Stimulated activated CD8-positive, alpha-beta memory T cell treated with anti-CD3 and anti-CD28 coated beads, Interleukin-4, amount 100 ng/mL, for 4 hours (primary cell): ENCODE results near the gene TMPRSS6.

ENCODE experiments used
- DNase-seq, 2 donors: peaks; one replicate each; pipeline ENCODE4 v3.0.0-alpha.2; 2020; ENCODE audit warnings: low read depth in 2 of 2, low spot score in 1 of 2

The TMPRSS6 gene

DNA sequence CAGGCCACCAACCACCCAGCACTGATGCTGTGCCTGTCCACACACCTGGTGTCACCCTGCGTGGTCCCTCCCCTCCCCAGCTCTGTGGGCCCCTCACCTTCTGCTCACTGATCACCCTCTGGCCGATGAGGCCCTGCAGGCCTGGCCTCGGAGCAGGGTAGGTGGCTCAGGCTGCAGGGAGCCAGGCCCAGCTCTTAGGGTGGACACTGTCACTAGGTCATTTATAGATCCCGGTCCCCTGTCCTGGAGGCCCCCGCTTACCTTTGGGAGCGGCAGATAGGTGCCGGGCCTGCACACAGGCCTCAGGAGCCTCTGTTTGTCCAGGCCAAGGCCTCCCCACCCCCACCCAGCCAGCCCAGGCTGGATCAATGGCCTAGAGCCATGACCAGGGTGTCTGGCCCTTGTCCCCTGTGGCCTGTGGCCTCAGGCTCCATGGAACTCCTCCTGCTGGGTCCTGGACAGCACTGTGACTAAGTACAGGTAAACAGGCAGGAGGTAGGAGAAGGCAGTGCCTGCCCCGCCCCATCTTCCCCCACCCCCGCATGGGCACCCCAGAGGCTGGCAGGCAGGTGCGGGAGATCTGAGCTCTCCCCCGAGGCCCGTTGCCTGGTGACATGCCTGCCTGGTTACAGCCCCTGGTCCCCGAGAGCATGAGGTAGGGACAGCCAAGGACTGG lies at the start of gene TMPRSS6:
TMPRSS6 (minus strand) TSS at position 472 of the 676 bp plus-strand sequence. CDS start 6,296 bp downstream, outside the sequence.
- DNase-seq: no peak

DNA sequence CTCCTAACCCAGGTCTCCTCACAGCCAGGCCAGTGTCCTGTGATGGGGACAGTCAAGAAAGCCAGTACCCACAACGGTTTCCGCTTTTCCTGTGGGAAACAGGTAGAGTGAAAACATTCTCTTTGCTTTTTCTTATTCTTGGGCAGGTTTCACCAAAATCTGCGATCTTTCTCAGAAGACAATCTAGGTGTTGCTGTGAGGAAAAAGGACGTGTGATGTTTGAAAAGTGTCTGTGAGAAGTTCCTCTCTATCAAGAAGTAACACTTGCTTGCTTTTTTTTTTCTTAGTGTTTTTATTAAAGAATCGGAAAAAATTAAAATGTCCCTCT lies 49.4 kb upstream of the TMPRSS6 start:
- DNase-seq: no peak

DNA sequence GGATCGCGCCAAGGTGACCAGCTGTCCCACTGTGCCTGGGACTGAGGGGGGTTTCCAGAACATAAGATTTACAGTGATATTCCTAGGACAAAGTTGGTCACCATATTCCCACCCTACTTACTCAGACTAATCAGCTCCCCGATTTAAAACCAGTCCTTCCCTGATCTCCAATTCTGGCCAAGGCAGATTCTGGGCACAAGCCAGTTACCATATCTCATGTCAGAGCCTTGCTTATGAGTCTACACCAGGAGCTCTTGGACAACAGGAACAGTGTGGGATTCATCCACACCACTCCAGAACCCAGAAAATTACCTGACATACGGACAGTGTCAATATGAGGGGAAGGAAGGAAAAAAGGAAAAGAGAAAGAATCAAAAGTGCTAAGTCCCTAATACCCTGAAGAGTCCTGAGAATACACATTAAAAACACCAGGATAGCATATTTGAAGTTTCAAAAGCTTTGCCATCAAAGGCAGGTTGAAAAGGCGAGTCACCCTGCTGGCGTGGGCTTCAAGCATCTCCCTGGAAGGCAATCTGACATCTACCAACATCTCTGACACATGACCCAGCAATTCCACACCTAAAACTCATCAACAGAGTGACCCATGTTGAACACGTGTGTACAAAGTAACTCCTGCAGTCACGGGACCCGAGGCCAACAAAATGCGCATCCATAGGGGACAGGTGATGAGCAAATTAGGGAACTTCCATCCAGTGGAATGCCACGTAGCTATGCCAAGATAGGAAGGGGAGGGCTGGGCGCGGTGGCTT lies 48.2 kb upstream of the TMPRSS6 start:
- DNase-seq: no peak

DNA sequence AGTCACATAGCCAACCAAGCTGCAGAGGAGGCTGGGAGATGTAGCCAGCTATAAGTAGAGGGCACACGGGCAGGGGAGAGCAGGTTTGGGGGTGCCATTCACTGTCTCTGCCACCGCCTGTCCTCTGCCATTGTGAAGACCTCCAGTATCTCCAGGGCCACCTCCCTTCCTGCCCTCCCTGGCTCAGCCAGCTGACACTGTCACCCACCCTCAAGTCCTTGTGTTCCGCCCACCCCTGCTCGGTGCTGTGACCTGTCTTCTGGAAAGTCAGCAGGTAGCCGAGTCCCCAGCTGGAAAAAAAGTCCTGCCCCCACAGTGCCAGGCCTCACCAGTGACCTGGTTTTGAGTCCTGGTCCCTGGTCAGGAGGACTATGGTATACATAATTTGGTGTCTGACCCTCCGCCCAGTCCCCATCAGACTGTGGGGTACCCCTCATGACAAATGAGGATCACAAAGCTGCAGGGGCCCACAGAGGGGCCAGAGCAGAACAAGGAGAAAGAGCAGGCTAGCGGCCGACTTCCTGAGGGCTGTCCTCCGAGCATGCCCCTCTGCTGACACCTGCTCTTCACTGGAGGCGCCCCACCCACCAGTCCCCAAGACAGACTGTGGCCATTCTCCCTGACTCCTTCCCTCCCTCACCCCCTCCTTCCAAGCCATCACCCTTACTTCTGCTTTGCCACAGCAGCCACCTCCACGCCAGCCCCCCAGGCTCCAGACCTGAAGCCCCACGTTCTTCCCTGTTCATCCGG lies 47.3 kb upstream of the TMPRSS6 start:
- DNase-seq: no peak

DNA sequence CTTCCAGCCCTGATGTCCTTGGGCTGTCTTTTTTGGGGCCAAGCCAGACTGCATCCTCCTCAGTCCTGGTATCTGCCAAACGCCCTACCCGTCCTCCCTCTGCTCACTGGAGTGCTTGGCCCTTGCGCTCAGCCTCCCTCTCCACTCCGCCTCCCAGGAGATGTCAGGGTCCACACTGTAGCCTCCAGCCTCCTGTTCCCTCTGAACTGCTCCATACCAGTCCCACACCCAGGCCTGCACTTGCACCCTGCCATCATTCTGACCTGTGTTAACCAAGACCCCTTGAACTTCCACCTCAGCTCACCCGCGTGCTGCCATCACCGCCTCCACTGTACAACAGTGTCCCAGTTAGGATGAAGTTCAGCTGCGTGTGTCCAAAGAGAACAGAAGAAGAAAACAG lies 46.5 kb upstream of the TMPRSS6 start:
- no peak for DNase-seq

DNA sequence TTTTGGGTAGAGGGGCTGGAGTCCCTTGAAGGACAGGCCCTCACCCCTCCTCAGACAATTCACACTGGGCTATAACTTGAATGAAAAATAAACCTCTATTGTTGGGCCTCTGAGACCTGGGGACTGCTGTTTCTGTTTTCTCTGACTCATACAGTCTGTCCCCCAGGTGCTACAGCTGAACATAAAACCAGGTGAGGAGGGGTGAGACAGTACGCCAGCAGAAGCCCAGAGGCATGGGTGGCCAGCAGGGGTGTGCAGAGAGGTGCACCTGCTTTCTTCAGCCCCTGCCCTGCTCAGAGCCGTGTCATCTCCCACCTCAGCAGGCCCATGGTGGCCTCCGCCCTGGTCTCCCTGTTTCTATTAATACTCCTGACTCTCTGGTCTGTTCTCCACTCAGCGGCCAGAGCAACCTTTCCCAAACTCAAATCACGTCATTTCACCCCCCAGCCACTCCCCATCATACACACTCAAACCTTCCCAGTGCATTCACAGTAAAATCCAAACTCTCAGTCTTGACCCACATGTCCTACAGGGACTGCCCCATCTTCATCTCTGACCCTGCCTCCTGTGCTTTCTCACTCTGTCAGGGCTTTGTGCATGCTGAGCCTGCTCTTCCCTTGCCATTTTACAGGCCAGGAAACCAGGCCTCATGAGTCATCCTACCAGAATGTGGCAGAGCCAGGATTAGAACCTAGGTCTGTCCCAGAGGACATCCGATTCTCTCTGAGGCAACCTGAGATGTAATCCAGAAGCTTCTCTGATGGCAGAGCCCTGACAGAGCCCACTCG lies 45.6 kb upstream of the TMPRSS6 start:
- no peak for DNase-seq

DNA sequence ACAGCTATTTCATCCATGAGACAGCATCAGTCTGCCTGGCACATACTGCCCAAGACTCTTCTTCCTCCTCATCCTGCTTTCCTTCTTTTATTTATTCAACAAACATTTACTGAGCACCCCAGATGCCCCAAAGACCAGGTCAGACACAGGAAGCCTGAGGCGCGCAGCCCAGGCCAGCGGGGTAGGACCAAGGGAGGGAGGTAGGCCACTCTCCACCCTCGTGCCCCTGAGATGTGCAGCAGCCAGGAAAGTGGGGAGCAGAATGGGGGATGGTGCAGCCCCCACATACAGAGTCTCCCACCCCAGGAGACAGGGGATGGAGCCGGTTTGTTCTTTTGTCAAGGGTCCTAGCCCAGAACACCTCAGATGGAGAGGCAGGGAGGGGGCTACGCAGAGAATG lies 44.4 kb upstream of the TMPRSS6 start:
- no peak for DNase-seq

DNA sequence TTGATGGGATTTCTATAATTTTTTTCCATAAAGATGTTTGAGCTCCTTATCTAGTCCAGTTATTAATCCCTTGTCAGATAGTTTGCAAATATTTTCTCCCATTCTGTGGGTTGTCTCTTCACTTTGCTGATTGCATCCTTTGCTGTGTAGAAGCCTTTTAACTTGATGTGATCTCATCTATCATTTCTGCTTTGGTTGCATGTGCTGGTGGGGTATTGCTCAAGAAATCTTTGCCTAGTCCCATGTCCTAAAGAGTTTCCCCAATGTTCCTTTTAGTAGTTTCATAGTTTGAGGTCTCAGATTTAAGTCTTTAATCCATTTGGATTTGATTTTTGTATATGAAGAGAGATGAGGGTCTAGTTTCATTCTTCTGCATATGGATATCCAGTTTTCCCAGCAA lies 41.9 kb upstream of the TMPRSS6 start:
- DNase-seq: no peak

DNA sequence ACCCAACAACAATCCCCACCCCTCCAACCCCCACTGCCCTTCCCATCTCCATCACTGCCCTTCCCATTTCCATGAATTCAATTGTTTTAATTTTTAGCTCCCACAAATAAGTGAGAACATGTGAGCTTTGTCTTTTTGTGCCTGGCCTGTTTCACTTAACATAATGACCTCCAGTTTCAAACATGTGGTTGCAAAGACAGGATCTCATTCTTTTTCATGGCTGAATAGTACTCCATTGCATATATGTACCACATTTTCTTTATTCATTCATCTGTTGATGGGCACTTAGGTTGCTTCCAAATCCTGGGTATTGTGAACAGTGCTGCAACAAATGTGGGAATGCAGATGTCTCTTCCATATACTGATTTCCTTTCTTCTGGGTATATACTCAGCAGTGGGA lies 41.2 kb upstream of the TMPRSS6 start:
- DNase-seq: no peak

DNA sequence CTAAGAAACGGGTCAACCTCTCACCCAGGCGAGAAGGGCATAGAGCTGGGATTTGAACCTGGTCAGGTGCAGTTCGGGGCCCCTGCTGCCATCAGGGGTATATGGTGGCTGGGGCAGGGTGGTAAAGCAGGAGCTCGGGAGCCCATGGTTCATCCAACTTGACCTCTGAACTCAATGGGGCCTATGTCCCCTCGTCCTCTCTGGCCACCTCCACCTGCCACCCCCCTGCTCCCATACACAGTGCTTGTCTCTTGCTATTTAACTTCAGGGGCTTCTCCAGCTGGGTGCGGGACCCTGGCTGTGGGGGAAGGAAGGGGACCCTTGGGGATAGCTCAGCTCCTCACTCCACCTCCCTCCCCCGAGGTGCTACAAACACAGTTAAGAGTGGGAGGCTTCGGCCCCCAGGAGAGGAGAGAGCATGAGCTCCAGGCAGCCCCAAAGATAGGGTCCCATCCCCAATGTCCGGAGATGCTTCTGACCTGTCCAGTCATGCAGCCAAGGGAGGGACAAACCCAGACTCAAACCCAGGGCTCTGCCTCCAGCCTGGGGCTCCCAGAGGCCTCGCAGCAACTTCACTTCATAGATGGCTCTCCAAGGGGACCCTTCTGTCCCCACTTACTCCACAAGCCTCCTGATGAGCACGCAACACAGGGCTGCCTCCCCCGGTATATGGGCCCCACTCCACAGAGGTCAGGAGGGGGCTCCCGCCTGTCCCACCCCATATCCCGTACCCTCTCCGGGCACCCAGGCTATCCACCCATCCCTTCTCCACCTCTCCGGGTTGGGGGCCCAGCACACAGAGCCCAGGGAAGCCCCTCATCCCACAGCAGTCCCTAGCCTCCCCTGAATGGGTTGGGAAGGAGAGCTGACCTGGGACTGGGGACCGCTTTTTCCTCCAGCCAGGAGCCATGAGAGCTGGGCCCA lies 39.5 kb upstream of the TMPRSS6 start:
- no peak for DNase-seq

DNA sequence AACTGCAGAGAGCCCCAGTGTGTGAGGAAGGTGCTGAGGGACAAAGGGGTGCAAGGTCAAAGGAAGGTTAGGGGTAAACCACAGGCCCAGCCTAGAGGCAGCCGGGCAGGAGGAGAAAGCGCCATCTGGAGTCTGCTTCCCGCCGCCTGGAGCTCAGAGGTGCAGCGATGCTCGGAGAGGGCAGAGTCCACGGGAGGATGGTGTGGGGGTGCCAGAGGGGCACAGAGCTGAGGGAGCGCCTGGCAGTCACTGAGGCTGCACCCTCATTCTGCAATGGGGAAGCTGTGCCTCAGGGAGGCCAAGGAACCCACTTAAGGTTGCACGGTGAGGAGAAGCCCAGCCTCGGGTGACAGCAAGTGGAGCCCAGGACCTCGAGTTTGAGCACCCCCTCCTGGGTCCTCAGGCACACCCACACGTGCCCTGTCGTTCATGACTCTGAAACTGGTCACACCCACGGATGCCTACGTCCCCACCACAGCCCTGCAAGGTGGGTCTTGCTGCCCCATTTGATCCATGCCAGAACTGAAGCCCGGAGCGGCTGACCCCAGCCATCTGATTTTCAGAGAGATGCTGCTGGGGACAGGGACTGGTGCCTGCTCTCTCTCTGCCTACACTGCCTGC lies 38.6 kb upstream of the TMPRSS6 start:
- no peak for DNase-seq

DNA sequence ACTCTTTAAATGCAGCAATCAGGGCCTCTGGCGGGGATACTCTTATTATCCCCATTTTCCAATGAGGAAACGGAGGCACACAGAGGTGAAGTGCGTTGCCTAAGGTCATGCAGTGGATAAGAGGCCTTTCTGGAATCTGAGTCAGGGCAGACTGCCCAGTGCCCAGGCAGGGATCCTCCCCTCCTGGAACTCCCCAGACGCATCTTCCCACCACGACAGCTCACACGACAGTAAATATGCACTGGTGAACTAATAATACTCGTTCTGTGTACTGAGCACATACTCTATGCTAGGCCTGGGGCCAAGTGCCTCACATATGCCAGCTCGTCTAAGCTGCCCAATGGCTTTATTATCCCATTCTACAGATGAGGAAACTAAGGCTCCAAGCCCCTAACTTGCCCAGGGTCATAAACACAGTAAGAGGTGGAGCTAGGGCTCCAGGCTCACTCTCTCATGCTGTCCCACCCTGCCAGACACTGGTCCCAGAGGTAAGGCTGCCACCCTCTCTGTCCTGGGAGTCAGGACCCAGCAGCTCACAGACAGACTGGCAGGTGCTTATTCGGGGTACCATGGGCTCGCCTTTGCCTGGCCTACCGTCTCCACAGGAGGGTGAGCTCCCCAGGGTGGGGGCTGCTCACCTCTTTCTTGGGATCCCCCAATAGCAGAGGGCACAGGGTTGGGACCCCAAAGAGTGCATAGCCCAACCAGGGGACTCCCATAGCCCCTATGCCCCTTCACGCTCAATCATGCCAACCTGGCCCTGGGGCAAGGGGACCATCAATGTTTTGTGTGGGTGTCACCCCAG lies 37.9 kb upstream of the TMPRSS6 start:
- DNase-seq: no peak

DNA sequence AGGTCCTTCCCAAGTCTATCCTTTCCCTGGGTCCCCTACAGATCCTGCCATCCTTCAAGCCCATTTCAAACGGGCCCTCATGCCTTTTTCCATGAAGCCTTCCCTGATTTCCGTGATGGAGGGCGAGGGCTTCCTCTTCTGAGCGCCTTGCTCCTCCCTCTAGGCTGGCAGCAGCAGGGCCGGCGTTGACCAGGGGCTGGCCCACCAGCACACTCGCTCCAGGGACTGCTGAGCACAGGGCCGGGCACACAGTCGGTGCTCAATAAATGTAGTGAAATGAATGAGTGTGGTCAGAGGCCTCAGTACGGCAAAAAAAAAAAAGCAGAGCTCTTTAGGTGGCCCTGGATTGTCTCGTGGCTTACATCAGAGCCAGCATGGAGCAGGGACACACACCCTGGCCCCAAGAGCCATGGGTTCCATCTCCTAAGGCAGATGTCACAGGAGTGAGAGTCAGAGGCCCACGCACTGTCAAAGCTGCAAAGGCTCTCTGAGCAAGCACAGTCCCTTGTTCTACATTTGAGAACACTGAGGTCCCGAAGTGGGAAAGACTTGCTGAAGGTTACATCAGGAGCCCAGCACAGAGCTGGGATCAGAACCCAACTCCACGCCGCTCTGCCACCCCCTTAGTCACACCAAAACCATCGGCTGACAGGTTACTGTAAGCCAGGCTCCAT lies 37.1 kb upstream of the TMPRSS6 start:
- DNase-seq: no peak

DNA sequence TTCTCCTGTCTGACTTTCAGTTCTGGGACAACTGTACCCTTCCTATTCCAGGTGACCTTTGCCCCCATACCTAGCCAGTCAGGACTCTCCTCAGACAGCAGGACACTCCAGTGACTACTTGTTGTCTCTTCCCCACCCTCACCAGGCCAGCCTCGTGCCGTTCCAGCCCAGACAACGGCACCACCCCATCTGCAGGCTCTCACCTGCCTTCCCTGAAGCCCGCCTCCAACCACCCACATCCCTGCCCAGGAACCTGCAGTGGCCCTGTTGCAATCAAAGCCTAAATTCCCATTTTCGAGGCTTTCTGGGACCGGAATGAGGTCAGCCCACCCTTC lies 36.5 kb upstream of the TMPRSS6 start:
- no peak for DNase-seq

DNA sequence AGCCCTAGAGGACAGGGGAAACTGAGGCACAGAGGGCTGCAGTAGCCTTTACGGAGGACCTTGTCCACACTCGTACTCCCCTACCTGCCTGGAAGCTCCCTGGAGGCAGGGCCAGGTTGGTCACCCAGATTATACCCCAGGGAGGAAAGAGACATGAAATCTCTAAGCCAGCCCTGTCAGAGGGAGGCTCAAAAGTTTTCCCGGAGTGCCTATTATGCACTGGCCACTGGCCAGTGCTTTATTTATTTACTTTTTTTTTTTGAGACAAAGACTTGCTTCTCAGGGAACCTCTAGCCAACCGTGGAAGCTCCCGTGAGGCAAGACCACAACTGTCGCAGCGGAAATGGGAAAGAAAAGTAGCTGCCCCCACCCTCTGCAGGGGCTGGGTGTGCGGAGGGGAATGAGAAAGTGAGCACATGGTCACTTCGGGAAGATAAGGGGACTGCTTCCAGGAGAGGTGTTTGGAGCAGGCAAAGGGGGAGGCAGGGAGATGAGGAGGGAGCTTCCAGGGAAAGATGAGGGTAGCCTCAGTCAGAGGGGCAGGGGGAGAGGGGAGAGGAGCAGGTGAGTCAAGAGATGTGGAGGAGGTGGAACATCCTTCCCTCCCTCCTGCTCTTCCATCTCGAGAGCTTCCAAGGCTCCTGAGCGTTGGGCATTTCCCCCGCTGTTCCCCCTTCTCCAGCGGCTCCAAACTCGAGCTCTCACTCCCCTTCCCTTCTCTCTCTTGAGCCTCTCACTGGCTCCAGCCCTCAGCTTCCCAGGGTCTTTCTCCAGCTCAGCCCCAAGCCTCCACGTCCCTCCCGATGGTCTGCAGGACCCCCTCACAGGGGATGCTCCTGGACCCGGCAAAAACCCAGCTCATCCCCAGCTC lies 35.9 kb upstream of the TMPRSS6 start:
- no peak for DNase-seq

DNA sequence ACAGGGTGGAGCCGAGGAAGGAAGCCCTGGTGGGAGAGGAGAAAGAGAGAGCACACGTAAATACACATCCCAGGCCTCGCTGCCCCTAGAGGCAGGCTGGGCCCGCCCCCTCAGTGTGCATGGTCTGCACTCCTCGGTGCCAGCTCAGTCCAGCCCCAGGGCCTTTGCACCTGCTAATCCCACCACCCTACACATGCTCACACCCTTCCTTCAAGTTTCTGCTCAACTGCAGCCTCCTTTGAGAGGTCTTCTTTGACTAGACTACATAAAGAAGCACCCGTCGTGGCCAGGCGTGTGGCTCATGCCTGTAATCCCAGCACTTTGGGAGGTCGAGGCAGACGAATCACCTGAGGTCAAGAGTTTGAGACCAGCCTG lies 34.7 kb upstream of the TMPRSS6 start:
- DNase-seq: no peak

DNA sequence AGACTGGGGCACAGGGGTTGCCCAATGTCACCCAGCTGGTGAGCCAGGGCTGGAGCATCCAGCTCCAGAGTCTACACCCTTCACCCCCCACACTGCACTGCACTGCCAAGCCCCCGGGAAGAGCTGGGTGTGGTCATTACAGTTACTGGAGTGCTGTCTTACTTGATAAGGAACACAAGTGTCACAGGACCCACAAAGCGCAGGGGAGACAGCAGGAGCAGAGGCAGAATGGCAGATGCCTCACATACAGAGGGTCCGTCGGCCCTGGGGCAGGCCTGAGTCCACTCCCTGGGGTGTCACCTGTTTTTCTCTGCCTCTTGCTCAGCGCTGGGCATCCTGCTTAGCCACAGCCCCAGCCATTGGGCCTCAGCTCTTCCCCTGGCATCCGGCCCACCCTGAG lies 32.5 kb upstream of the TMPRSS6 start:
- no peak for DNase-seq

DNA sequence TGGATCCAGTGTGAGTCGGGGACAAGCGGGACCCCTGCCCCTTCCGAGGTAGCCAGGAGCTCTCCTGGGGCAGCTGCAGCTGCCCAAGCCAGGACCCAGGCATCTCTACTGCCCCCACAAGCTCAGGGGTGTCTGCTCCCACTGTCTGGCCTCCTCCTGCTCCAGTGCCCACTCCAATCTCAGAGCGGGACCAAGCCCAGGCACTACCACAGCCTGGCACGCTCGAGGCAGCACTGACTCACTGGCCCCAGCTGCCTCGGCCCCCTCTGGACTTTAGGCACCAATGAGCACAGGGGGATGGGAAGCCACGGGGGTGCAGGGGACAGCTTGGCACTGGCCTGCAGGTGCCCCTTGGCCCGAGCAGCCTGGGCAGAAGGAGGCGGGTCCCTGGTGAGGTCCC lies 32.0 kb upstream of the TMPRSS6 start:
- no peak for DNase-seq
